ACHN (cell line): ENCODE data around the gene ATP1A3.
"Not testable (repeated sequence)": the region's sequence is repeated elsewhere in the genome, so short reads cannot be mapped to it uniquely, and the experiment has no call there.

Experiments
- DNase-seq: peaks from one replicate; pipeline ENCODE4 v3.0.0-alpha.2; 2015
- in situ Hi-C: cut with HindIII; loops from 2 replicates; pipeline ENCODE4 v1.10.0; 2017; ENCODE audit warnings: low sequenced_read_pairs, low pct_ligation_motif_present, low pct_unique_long_range_greater_than_20kb

ATP1A3 gene

GRCh38 chr19:41991925-41992569, 2.0 kb downstream of the ATP1A3 start:
- in situ Hi-C loops, DNase-seq: not testable (repeated sequence)

GRCh38 chr19:41991025-41991424, 3.0 kb downstream of the ATP1A3 start:
- in situ Hi-C loops: no loop called here
- no peak for DNase-seq

GRCh38 chr19:41990615-41991014, 3.4 kb downstream of the ATP1A3 start:
- DNase-seq: no peak
- in situ Hi-C loops: no loop called here

- in situ Hi-C loops: no loop called here
- no peak for DNase-seq
Observed at GRCh38 chr19:41990028-41990427, 4.0 kb downstream of the ATP1A3 start.

GRCh38 chr19:41988947-41989346, 5.1 kb downstream of the ATP1A3 start:
- in situ Hi-C loops: no loop called here
- no peak for DNase-seq

GRCh38 chr19:41987141-41987860, 6.7 kb downstream of the ATP1A3 start:
- no peak for DNase-seq
- in situ Hi-C loops: no loop called here

- in situ Hi-C loops: no loop called here
- DNase-seq: no peak
Observed at GRCh38 chr19:41984961-41985360, 9.1 kb downstream of the ATP1A3 start.

- in situ Hi-C loops: no loop called here
- DNase-seq: no peak
Observed at GRCh38 chr19:41981724-41982123, 12.3 kb downstream of the ATP1A3 start.

GRCh38 chr19:41978470-41978869, 15.6 kb downstream of the ATP1A3 start:
- no peak for DNase-seq
- in situ Hi-C loops: no loop called here

GRCh38 chr19:41977916-41978315, 16.1 kb downstream of the ATP1A3 start:
- in situ Hi-C loops: no loop called here
- DNase-seq: no peak

GRCh38 chr19:41974652-41975051, 19.4 kb downstream of the ATP1A3 start:
- in situ Hi-C loops: no loop called here
- no peak for DNase-seq

GRCh38 chr19:41971363-41971762, 22.7 kb downstream of the ATP1A3 start:
- in situ Hi-C loops: no loop called here

GRCh38 chr19:41969772-41970458, 24.1 kb downstream of the ATP1A3 start:
- no peak for DNase-seq
- in situ Hi-C loops: no loop called here

More at GRCh38 chr19:41971363-41971762, 22.7 kb downstream of the ATP1A3 start:
- DNase-seq: no peak

GRCh38 chr19:41968751-41969595, 25.1 kb downstream of the ATP1A3 start:
- in situ Hi-C loops: no loop called here
- no peak for DNase-seq

GRCh38 chr19:41967054-41967783, 26.8 kb downstream of the ATP1A3 start:
- in situ Hi-C loops: no loop called here
- no peak for DNase-seq

GRCh38 chr19:41965106-41965505, 28.9 kb downstream of the ATP1A3 start:
- in situ Hi-C loops: no loop called here
- DNase-seq: no peak

GRCh38 chr19:41960973-41961372, 33.1 kb downstream of the ATP1A3 start:
- no peak for DNase-seq
- in situ Hi-C loops: no loop called here
